HepG2 (cell line): ENCODE data around the gene TMEM63C.

Experiments used
- EP300 ChIP-seq, 3 experiments: sonication (generic) in 1 of 3; formaldehyde crosslinking in 1 of 3; IDR thresholded peaks; 2 replicates each; pipeline versions ENCODE4 v1.5.1 to v1.6.1; 2011 to 2020; ENCODE audit warnings: low read depth in 2 of 3, low read length in 2 of 3, borderline replicate concordance in 1 of 3, improper control_type of control experiment in 1 of 3, mild to moderate bottlenecking in 1 of 3, missing genetic modification reagents in 1 of 3, moderate library complexity in 1 of 3
- PHF20 ChIP-seq: sonication (generic); formaldehyde crosslinking; IDR thresholded peaks from 2 replicates; pipeline ENCODE4 v1.5.0; 2020; ENCODE audit warnings: mild to moderate bottlenecking, missing genetic modification reagents
- POLR2A ChIP-seq, 2 experiments: IDR thresholded peaks; 2 replicates each; pipeline ENCODE4 v1.6.1; 2011; ENCODE audit warnings: low read depth in 2 of 2, low read length in 2 of 2, mild to moderate bottlenecking in 1 of 2, moderate library complexity in 1 of 2; ENCODE audit not compliant: insufficient read depth in 1 of 2
- TEAD3 ChIP-seq: optimal IDR thresholded peaks from 2 replicates; pipeline ENCODE3; 2016; ENCODE audit warnings: borderline replicate concordance
- U2AF1 ChIP-seq: fragments of 200-400 bp; formaldehyde crosslinking; optimal IDR thresholded peaks from 2 replicates; pipeline ENCODE3; 2017; ENCODE audit warnings: mild to moderate bottlenecking, low read depth, low read length
- TF ChIP-seq, protein P1 (sequence below), 2 experiments: sonication (generic) in 1 of 2; formaldehyde crosslinking in 1 of 2; IDR thresholded peaks; 2 replicates each; pipeline versions ENCODE4 v1.5.1 to v1.6.1; 2011 to 2020; ENCODE audit warnings: borderline replicate concordance in 1 of 2, low read depth in 1 of 2, low read length in 1 of 2, mild to moderate bottlenecking in 1 of 2, missing genetic modification reagents in 1 of 2, moderate library complexity in 1 of 2
- TF ChIP-seq, protein P2 (sequence below): IDR thresholded peaks from 2 replicates; pipeline ENCODE4 v1.6.1; 2012; ENCODE audit warnings: inconsistent platforms

DNA sequence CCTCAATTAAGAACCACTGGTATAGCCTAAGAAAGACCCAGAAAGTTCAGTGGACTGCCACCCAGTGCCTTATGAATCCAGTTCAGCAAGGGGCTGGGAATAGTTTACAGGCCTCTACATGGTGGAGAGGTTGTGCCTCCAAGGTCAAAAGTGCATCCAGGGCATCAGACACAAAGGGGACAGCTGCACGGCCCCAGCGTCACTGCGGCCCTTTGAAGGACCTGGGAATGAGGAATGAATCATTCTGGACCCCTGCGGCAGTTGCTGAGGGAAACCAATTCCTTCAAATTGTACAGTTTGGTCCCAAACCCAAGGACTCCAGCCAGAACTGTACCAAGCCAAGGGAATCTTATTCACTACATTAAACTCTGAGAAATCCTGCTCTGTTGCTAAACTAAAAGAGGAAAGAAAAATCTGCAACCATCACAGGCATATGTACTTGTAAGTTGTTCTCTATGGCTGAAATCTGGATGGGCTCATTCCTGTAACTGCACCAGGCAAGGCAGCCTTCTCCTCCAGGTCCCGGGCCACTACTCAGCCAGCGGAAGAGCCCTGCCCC, 100.3 kb downstream of the TMEM63C start:
- TF ChIP-seq, protein P1, sequence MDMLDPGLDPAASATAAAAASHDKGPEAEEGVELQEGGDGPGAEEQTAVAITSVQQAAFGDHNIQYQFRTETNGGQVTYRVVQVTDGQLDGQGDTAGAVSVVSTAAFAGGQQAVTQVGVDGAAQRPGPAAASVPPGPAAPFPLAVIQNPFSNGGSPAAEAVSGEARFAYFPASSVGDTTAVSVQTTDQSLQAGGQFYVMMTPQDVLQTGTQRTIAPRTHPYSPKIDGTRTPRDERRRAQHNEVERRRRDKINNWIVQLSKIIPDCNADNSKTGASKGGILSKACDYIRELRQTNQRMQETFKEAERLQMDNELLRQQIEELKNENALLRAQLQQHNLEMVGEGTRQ (IDR thresholded peaks at IDR 0.05; ENCODE audit: low read depth, low read length): no peak
- TF ChIP-seq, protein P1 (CRISPR knock-in tag; IDR thresholded peaks at IDR 0.05; ENCODE audit: borderline replicate concordance): no peak
- TF ChIP-seq, protein P2, sequence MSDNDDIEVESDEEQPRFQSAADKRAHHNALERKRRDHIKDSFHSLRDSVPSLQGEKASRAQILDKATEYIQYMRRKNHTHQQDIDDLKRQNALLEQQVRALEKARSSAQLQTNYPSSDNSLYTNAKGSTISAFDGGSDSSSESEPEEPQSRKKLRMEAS: no peak
- TF ChIP-seq TEAD3 (no peak), POLR2A (IDR thresholded peaks at IDR 0.05; ENCODE audit: insufficient read depth in 1 of 2, low read depth in 2 of 2, low read length in 2 of 2) (no peak), PHF20 (CRISPR knock-in tag) (no peak), EP300 (IDR thresholded peaks at IDR 0.05; ENCODE audit: low read depth in 2 of 2, low read length in 2 of 2) (no peak), EP300 (CRISPR knock-in tag; IDR thresholded peaks at IDR 0.05; ENCODE audit: borderline replicate concordance) (no peak), U2AF1 (no peak)
